GM12892 (cell line): ENCODE measurements around the gene FGF19.

Experiments used
- POLR2A ChIP-seq: IDR thresholded peaks from 2 replicates; pipeline ENCODE4 v1.6.1; 2011; ENCODE audit warnings: low read depth, low read length, control low read depth
- POLR2AphosphoS5 ChIP-seq: IDR thresholded peaks from 2 replicates; pipeline ENCODE4 v1.6.1; 2011; ENCODE audit warnings: low read depth, low read length, control low read depth

- TF ChIP-seq POLR2A (no peak), POLR2AphosphoS5 (no peak)
These were observed 49.7 kb downstream of the FGF19 start for GRCh38 chr11:69654001-69654659.
